COLO668 (cell line): ENCODE results near the gene PTPA.
A peak's percentile ranks its signal among the peaks of the same experiment; 100 is the strongest.
"Not testable (repeated sequence)": the region's sequence is repeated elsewhere in the genome, so short reads cannot be mapped to it uniquely, and the experiment has no call there.

Source experiments
- DNase-seq: peaks from one replicate; lab custom pipeline; 2025; ENCODE audit not compliant: unreplicated experiment; lab: John Stamatoyannopoulos, UW

Gene PTPA

DNA sequence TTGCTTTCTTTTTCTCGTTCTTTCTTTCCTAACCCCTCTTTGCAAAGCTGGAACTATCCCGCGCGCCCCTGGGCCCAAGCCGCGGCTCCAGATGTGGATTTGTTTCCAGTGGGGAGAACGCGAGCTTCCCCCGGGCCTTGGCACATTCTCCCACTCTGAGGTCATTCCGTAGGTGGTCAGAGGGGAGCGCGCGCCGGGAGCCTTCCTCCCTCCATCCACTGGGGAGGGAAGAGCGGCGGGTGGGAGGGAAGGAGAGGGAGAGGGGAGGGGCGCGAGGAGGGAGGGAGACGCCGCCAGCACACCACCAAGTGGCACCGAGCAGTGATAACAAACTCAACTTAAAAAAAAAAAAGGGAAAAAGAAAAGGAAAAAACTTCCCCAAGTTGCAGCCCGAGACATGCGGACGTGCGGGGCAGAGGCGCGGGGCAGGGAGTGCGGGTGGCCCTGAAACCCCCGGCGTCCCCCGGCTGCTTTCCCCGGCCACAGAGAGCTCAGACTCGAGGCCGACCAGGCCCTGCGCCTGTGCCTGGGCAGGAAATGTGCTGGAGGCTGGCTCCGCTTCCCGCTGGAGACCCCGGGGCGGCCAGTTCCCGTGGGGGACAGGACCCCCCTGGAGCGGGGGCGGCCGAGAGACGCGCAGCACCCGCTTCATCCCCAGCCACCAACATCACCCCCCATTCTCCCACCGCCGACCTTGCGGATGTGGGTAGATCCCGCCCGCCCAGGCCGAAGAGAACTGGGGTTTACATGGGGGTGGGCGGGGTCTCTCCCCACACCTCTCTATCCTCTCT lies 63.7 kb downstream of the PTPA start:
- DNase-seq, result peak; percentile 50

DNA sequence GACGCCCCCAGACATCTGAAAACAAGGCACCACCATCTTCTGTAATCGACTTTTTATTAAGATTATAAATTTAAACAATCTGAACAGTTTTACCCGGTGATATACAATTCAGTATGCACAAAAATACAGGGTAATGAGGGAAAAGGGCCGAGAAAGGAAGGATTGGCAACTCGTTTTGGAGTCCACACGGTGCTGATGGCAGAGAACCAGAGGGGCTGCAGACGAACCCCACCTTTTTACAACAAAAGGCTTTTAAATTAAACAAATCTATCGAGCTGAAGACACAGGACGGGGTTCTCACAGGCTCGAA lies 64.3 kb downstream of the PTPA start:
- no peak for DNase-seq

- peak; percentile 82 for DNase-seq
Measured at GRCh38 chr9:129175825-129176633, 64.8 kb downstream of the PTPA start.

GRCh38 chr9:129176701-129177442 lies 65.7 kb downstream of the PTPA start:
- peak; percentile 48 for DNase-seq

DNA sequence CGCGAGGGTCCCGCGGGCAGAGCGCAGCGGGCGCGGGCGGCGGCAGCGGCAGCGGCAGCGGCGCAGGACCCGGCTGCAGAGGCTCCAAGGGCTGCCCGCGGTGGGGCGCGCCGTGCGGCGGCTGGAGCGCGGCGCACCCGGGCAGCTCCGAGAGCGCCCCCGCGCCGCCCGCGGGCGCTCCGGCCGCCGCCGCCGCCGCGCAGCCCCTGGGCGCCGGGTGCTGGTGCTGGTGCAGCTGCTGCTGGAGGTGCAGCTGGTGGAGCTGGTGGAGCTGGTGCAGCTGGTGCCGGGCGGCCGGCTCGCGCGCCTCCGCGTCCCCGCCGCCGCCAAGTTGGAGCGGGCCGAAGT lies 66.2 kb downstream of the PTPA start:
- DNase-seq, result peak; percentile 87

GRCh38 chr9:129177791-129178567 lies 66.8 kb downstream of the PTPA start, which contains the start of gene IER5L:
TSS of gene IER5L (minus strand) at chr9:129178261. CDS start at chr9:129178052, 209 bp downstream.
- DNase-seq, result peak; percentile 96

GRCh38 chr9:129178568-129179382 lies 67.6 kb downstream of the PTPA start:
- peak; percentile 94 for DNase-seq

GRCh38 chr9:129181246-129181645 lies 70.0 kb downstream of the PTPA start:
- no peak for DNase-seq

DNA sequence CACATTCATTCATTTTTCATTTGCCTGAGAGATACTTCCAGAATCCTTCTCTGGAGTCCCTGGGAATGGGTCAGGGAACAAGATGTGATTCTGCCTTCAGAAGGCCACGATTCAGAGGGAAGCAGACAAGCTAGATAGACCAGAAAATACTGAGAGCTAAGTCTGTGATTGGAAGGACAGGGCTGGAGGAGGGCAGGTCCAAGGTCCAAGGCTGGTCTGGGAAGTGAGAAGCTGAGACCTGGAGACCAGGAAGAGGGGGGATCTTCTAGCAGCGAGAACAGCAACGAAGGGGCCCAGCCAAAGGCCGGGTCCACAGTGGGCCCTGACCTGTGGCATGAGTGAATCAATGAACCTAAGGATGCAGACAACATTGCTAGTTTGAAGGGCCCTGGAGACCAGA lies 70.9 kb downstream of the PTPA start:
- DNase-seq, result no peak

DNA sequence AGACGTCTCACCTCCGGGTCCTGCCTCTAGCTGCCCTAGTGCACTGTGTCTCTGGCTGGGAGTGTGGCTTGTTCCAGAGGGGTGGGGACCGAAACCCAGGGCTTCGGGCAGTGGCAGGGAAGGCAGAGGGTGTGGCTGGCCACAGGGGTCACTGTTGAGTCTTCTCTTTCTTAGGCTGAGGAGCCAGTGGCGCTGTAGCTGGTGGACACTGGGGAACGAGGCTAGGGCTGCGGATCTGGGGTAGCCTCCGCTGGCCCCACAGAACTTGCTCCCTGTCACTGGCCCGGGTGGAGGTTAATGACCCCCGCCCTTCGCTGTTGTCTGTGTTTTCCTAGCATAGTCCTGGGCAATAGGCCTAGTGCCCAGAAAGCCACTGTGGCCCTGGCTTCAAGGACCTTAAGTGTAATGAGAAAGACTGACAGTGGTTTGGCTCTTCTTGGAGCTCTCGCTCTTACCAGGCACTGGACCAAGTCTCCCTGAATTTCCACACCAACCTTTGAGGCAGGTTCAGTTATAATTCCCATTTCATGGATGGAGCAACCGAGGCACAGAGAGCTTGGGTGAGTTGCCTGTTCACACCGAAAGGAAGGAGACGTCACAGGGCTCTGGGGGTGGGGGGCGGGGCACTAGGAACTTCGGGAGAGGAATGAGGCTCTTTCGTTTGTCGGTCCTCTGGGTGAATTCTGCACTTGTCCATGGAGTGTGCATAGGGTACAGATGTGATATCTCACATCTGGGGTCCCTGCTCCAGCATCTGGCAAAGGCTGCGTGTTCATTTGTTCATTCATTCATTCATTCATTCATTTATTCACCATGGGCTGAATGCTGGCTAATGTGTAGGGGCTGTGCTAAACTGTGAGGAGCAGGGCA lies 71.6 kb downstream of the PTPA start:
- DNase-seq, result peak; percentile 24

GRCh38 chr9:129183495-129184218 lies 72.4 kb downstream of the PTPA start:
- no peak for DNase-seq

DNA sequence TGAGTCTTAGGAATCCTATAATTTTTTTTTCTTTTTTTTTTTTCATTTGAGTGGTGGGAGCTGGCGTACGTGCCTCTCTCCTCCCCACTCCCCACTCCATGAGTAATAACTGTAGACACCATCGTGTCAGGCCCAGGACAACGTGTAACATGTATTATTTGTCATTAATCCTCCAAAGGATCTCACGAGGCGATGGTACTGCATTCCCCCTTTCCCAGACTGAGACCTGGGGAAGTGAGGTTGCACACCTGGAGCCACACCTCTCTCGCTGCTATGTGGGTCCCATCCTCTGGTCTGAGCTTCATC lies 73.0 kb downstream of the PTPA start:
- DNase-seq, result no peak

- DNase-seq, result no peak
Measured at GRCh38 chr9:129184596-129185122, 73.4 kb downstream of the PTPA start.

DNA sequence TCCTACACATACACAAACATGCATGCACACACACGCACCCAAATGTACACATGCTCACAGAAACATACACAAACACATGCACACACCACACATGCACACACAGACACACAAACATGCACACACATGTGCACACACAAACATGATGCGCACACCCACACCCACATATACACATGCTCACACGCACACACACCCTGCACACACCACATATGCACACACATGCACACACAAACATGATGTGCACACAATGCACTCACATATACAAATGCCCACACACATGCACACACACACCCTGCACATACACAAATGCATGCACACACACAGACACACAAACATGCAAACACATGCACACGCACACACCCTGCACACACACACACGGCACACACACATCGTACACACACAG lies 74.2 kb downstream of the PTPA start:
- DNase-seq, result no peak

DNA sequence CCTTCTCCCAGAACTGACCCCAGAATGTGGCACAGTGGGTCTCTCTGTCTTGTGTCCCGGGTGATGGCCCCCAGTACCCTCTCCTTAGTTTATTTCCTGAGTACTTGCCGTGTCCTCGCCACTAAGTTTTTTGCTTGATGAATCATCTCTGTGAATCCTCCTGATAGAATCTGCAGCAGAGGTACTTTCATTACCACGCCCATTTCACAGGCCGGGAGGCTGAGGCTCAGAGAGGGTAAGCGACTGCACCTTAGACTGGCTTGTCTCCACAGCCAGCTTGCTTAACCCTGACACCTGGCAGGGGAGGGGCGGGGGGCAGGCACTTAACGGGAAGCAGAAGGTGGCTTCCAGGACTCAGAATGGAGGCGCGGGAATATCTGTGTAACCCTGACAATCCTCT lies 74.8 kb downstream of the PTPA start:
- no peak for DNase-seq

GRCh38 chr9:129187042-129187441 lies 75.8 kb downstream of the PTPA start:
- DNase-seq, result no peak

GRCh38 chr9:129189971-129190370 lies 78.8 kb downstream of the PTPA start:
- DNase-seq, result not testable (repeated sequence)

GRCh38 chr9:129191234-129191633 lies 80.0 kb downstream of the PTPA start:
- DNase-seq, result no peak
